Activated T-cell treated with anti-CD3 and anti-CD28 coated beads, Interleukin-2, amount 50 U/mL, for 24 hours (primary cell): Measurements from ENCODE around the gene CS.
A peak's percentile ranks its signal among the peaks of the same experiment; 100 is the strongest.
"Not testable (repeated sequence)": the region's sequence is repeated elsewhere in the genome, so short reads cannot be mapped to it uniquely, and the experiment has no call there.

Experiments
- DNase-seq: peaks from one replicate; pipeline ENCODE4 v3.0.0-alpha.2; 2020
- H3K27ac Mint-ChIP-seq: 2 replicates; pipeline ENCODE4 v1.8.0; 2020; ENCODE audit warnings: mild to moderate bottlenecking, mixed read lengths
- H3K27me3 Mint-ChIP-seq: 2 replicates; pipeline ENCODE4 v1.8.0; 2020; ENCODE audit warnings: mixed read lengths
- H3K36me3 Mint-ChIP-seq: 2 replicates; pipeline ENCODE4 v1.8.0; 2020; ENCODE audit warnings: low read depth, mixed read lengths
- H3K4me1 Mint-ChIP-seq: 2 replicates; pipeline ENCODE4 v1.8.0; 2020; ENCODE audit warnings: low read depth, mixed read lengths
- H3K4me3 Mint-ChIP-seq: 2 replicates; pipeline ENCODE4 v1.8.0; 2020; ENCODE audit warnings: mild to moderate bottlenecking, moderate library complexity, mixed read lengths
- H3K9me3 Mint-ChIP-seq: 2 replicates; pipeline ENCODE4 v1.8.0; 2020; ENCODE audit warnings: mixed read lengths

The CS gene

DNA sequence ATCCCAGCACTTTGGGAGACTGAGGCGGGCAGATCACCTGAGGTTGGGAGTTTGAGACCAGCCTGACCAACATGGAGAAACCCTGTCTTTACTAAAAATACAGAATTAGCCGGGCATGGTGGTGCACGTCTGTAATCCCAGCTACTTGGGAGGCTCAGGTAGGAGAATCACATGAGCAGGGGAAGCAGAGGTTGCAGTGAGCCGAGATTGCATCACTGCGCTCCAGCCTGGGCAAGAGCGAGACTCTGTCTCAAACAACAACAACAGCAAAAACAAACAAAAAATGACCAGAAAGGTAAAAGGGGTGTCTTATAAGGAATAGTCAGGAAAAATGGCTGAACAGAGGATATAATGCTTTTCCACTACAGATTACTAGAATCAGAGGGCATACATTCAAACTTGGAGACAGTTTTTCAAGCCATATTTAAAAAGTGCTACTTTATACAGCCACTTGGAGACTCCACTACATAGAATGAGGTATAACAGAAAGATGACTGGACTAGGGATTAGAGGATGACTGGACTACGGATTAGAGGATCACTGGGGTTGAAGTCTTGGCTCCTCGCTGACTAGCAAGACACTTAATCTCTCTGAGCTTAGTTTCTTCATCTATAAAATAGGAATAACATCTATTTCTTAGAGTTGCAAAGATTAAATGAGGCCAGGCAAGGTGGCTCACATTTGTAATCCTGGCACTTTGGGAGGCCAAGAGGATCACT, 4.9 kb upstream of the CS start:
- H3K9me3 Mint-ChIP-seq, result no peaks in the 10 kb centered on the region
- no peak overlapping the region for H3K4me3 Mint-ChIP-seq
- H3K36me3 Mint-ChIP-seq, result peaks cover 71% of the 10 kb centered on the region
- H3K4me1 Mint-ChIP-seq, result peaks cover 18% of the 10 kb centered on the region
- H3K27ac Mint-ChIP-seq, result peak overlapping the region; percentile 9
- no peaks in the 10 kb centered on the region for H3K27me3 Mint-ChIP-seq
- DNase-seq, result no peak

DNA sequence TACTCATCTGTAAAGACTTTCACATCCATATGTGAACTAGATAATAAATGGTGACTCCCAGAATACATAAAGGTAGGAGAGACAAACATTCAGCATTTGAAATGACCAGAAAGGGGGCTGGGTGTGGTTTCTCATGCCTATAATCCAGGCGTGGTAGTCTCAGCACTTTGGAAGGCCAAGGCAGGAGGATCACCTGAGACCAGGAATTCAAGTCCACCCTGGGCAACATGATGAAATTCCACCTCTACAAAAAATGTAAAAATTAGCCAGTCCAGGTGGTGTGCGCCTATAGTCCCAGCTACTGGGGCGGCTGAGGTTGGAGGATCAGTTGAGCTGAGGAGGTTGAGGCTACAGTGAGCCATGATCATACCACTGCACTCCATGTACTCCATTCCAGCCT, 4.1 kb upstream of the CS start:
- peaks cover 18% of the 10 kb centered on the region for H3K4me1 Mint-ChIP-seq
- no peak overlapping the region for H3K4me3 Mint-ChIP-seq
- H3K27ac Mint-ChIP-seq, result no peak overlapping the region
- peaks cover 70% of the 10 kb centered on the region for H3K36me3 Mint-ChIP-seq
- H3K27me3 Mint-ChIP-seq, result no peaks in the 10 kb centered on the region
- H3K9me3 Mint-ChIP-seq, result no peaks in the 10 kb centered on the region
- DNase-seq, result no peak

DNA sequence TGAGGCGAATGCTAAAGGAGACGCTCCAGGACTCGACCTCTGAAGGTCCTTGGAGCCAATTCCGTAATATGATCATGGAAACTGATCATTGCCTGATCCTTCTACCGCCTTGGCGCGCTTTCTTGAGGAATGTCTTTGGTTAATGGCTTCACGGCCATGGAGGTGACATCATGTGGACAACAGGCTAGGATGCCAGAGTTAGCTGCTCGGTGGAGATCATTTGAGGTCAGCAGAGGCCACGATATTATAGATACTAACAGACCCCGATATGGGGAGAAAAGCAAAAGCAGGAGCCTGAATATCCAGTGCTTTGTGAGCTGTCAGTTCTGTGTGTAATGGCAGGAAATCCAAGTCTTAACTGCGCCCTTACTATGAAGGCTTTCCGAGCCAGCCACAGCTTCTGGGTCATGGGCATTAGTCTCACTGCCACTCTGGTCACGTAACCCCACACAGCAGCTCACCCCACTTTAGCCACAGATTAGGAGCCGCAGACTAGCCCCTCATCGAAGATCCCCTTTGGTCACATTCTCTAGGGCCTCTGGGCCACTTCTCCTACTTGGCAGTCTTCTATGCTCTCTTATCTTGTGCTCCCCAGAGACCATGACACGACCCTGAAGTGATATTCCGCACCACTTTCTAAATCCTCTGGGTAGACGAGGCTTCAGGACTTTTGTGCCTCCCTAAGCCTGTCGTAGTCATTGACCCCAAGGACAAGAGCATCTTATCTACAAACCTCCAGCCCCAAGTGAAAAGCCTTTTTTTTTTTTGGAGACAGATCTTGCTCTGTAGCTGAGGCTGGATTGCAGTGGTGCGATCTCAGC, 724 bp upstream of the CS start:
- Mint-ChIP-seq H3K4me1 (peaks cover 49% of the 10 kb centered on the region), H3K36me3 (peaks cover 78% of the 10 kb centered on the region), H3K9me3 (no peaks in the 10 kb centered on the region), H3K4me3 (peak overlapping the region; percentile 98), H3K27me3 (no peaks in the 10 kb centered on the region), H3K27ac (peak overlapping the region; percentile 97)
- DNase-seq, result peak; percentile 42

DNA sequence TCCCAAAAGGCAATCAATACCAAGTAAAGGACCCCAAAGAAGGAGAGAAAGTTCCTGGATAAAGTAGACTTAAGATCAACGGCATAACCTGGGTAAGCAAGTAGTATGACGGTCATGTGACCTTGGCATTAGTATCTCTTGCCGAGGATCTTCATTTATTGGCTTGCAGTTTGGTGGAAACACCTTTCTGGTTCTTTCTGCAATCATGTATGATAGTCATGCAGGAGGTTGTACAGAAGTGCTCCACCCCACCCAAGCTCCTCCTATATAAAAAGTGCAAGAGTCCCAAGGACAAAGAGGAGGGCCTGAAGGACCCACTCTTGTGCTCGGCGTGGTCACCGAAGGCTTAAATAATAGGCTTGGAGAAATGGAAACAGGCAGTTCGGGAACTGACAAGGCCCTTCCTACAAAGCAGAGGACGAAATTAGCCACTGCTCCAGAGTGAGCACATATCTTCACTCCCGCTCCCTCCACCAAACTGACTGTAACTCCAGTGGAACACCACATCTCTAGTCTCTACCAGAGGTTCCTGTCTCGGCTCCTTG, 750 bp downstream of the CS start:
- Mint-ChIP-seq H3K4me1 (peaks cover 53% of the 10 kb centered on the region), H3K4me3 (peak overlapping the region; percentile 98), H3K27ac (peak overlapping the region; percentile 97), H3K27me3 (no peaks in the 10 kb centered on the region), H3K9me3 (no peaks in the 10 kb centered on the region), H3K36me3 (peaks cover 77% of the 10 kb centered on the region)
- DNase-seq, result no peak

DNA sequence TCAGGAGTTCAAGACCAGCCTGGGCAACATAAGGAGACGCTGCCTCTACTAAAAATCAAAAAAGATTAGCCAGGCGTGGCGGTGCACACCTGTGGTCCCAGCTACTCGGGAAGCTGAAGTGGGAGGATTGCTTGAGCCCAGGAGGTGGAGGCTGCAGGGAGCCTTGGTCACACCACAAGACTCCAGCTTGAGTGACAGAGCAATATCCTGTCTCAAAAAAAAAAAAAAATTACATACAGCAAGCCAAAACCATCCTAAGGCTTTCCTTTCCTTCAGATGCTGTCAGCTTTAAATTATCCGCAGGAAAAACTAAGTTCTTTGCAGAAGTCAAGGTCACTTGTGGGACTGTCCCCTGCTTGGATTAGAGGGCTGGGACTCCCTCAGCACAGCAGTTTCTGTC, 1.3 kb downstream of the CS start:
- no peaks in the 10 kb centered on the region for H3K27me3 Mint-ChIP-seq
- H3K36me3 Mint-ChIP-seq, result peaks cover 77% of the 10 kb centered on the region
- H3K4me3 Mint-ChIP-seq, result peak overlapping the region; percentile 98
- no peak for DNase-seq
- H3K4me1 Mint-ChIP-seq, result peaks cover 56% of the 10 kb centered on the region
- H3K27ac Mint-ChIP-seq, result peak overlapping the region; percentile 97
- no peaks in the 10 kb centered on the region for H3K9me3 Mint-ChIP-seq

DNA sequence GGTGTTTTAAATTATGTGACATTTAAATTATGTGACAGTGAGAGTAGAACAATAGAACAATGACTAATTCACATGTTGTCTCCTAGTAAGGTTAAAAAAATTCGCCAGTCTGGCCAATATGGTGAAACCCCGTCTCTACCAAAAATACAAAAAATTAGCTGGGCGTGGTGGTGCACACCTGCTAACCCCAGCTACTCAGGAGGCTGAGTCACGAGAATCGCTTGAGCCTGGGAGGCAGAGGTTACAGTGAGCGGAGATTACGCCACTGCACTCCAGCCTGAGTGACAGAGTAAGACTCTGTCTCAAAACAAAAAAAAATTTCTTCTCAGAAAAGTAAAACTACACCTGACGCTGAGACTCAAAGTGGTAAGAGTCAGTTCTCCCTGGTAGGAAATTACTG, 2.7 kb downstream of the CS start:
- no peaks in the 10 kb centered on the region for H3K9me3 Mint-ChIP-seq
- H3K4me1 Mint-ChIP-seq, result peaks cover 63% of the 10 kb centered on the region
- peaks cover 82% of the 10 kb centered on the region for H3K36me3 Mint-ChIP-seq
- no peaks in the 10 kb centered on the region for H3K27me3 Mint-ChIP-seq
- peak overlapping the region; percentile 98 for H3K4me3 Mint-ChIP-seq
- H3K27ac Mint-ChIP-seq, result peak overlapping the region; percentile 97
- DNase-seq, result no peak

DNA sequence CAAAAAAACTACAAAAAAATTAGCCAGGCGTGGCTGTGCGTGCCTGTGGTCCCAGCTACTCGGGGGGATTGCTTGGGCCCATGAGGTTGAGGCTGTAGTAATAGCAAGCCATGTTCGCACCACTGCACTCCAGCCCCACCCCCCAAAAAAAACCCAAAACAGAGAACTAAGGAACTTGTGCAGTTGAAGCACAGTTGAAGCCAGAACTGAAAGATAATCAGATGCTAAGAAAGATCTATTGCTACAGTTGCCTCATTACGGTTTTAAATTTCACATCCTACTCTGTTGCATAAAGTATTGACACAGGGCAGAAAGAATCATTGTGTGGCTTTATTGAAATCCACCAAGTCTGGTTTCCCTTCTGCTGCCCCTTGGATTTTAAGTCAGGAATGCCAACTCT, 3.8 kb downstream of the CS start:
- Mint-ChIP-seq H3K9me3 (no peaks in the 10 kb centered on the region), H3K36me3 (peaks cover 85% of the 10 kb centered on the region), H3K4me3 (no peak overlapping the region), H3K4me1 (peaks cover 64% of the 10 kb centered on the region), H3K27me3 (no peaks in the 10 kb centered on the region), H3K27ac (peak overlapping the region; percentile 97)
- no peak for DNase-seq

DNA sequence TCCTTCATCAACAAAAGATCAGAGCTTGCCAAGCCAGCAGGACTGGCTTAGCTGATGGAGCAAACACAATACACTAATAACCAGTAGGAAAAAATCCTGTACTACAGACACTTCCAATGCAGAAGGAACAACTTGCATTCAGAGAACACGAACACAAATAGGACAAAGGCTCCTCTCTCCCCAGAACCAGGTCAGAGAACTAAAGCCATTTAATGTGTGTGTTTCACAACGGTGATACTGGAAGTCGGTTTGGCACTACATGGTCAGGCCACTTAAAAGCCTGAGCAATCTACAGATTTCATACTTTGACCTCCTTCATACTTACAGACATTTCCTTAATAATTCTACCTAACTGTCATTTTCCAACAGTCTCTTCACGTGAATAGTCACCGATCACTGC, 6.3 kb downstream of the CS start:
- Mint-ChIP-seq H3K36me3 (peaks cover 87% of the 10 kb centered on the region), H3K4me1 (peaks cover 68% of the 10 kb centered on the region), H3K27ac (peak overlapping the region; percentile 22), H3K27me3 (no peaks in the 10 kb centered on the region), H3K4me3 (no peak overlapping the region), H3K9me3 (no peaks in the 10 kb centered on the region)
- no peak for DNase-seq

DNA sequence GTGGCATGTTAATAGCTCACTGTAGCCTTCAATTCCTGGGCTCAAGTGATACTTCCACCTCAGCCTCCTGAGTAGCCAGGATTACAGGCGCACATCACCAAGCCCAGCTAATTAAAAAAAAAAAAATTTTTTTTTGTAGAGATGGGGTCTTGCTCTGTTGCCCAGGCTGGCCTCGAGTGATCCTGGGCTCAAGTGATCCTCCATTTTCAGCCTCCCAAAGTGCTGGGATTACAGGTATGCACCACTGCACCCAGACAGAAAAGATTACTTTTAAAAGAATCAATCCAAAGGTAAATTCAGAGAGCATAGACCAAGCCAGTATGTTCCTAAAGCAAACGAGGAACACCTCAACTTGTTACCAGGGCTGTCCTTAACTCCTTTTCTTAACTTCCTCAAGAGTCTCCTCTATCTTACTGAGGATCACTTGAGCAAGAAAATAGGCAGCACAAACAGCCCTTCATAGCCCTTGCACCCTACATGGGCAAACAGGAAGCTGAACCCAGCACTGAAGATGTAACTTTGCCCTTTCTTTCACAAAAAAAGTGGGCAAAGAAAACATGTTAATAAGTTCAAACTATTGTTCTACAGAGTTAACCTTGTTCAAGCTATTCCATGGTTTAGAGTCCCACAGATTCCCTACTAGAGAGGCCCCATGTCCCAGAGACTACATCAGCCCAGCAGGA, 11.3 kb downstream of the CS start:
- Mint-ChIP-seq H3K27ac (peak overlapping the region; percentile 33), H3K27me3 (no peaks in the 10 kb centered on the region), H3K4me3 (no peak overlapping the region), H3K4me1 (peaks cover 41% of the 10 kb centered on the region), H3K36me3 (peaks cover 81% of the 10 kb centered on the region), H3K9me3 (no peaks in the 10 kb centered on the region)
- DNase-seq, result no peak

DNA sequence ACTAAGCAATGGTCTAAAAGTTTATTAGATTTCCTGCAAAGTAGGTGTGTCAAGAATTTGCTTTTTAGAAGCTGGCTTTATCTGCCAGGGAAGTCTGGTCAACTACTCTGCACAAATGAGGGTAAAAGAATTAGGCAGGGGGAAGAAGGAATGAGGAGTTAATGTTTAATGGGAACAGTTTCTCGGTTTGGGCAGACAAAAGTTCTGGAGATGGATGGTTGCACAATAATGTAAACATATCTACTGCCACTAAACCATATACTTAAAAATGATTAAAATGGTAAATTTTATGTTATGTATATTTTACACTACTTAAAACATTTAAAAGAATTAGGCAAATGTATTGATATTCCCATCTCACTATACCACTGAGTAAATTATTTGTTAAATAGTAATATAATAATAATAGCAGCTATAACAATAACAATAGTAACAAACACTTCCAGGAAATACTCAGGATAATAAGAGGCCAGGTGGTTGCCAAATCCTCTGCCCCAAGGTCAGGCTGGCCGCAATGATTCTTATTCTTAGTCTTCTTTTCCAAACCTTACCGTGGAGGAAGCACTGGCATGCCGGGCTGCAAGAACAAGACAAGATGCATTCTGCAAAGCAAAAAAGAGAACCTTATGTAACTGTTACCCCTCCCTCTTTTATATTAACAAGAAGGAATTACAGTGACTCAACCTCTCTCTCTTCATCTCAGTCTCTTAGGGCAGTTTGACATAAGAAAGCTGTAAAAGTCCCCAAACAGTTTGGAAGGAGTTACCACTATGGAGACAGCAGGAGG, 13.9 kb downstream of the CS start:
- Mint-ChIP-seq H3K9me3 (no peaks in the 10 kb centered on the region), H3K27me3 (no peaks in the 10 kb centered on the region), H3K4me3 (no peak overlapping the region), H3K4me1 (peaks cover 26% of the 10 kb centered on the region), H3K27ac (peak overlapping the region; percentile 81), H3K36me3 (peaks cover 87% of the 10 kb centered on the region)
- DNase-seq, result no peak

DNA sequence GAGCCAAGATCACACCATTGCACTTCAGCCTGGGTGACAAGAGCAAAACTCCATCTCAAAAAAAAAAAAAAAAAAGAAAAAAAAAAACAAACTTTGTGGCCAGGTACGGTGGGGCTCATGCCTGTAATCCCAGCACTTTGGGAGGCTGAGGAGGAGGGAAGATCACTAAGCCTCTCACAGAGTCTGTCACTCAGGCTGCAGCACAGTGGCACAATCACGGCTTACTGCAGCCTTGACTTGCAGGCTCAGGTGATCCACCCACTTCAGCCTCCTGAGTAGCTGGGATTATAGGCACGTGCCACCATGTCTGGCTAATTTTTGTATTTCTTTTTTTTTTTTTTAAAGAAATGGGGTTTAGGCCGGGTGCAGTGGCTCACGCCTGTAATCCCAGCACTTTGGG, 15.9 kb downstream of the CS start:
- peaks cover 86% of the 10 kb centered on the region for H3K36me3 Mint-ChIP-seq

DNA sequence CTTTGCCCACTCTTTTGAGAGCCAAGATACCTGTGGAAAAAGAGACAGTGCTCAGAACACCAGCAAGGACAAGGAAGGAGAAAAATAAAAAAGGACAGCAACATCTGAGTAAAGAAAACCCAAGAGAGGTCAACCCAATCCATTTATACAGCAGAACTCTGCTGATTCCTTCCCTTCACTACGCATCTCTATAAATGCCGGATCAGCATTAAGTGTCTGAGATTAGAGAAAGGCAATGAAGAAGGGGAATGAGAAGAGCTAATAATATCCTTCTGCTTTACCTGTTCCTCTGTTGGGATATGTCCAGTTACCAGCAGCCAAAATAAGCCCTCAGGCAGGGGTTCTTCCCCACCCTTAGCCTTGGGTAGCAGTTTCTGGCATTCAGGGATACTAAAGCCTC, 17.6 kb downstream of the CS start:
- no peak for DNase-seq
- Mint-ChIP-seq H3K27ac (peak overlapping the region; percentile 82), H3K4me3 (no peak overlapping the region), H3K27me3 (no peaks in the 10 kb centered on the region), H3K9me3 (no peaks in the 10 kb centered on the region), H3K4me1 (peaks cover 6% of the 10 kb centered on the region), H3K36me3 (peaks cover 86% of the 10 kb centered on the region)

More for the DNA sequence above, 15.9 kb downstream of the CS start:
- not testable (repeated sequence) for H3K27me3 Mint-ChIP-seq, H3K9me3 Mint-ChIP-seq, H3K27ac Mint-ChIP-seq, DNase-seq, H3K4me3 Mint-ChIP-seq
- peaks cover 13% of the 10 kb centered on the region for H3K4me1 Mint-ChIP-seq

DNA sequence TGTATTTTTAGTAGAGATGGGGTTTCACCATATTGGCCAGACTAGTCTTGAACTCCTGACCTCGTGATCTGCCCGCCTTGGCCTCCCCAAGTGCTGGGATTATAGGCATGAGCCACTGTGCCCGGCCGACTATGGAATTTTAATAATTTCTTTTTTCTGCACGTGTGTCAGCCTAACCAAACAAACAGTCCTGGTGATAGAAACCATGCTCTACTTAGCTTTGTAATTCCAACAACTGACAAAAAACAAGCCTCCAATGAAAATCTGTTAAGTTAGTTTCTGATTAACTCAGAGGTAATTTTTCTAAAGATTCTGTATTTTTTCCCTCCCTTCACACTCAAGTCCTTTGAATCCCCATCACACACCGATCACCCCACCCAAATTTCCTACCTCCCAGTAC, 18.1 kb downstream of the CS start:
- Mint-ChIP-seq H3K4me1 (peaks cover 6% of the 10 kb centered on the region), H3K27ac (peak overlapping the region; percentile 82), H3K9me3 (no peaks in the 10 kb centered on the region), H3K27me3 (no peaks in the 10 kb centered on the region), H3K4me3 (no peak overlapping the region), H3K36me3 (peaks cover 86% of the 10 kb centered on the region)
- DNase-seq, result no peak

DNA sequence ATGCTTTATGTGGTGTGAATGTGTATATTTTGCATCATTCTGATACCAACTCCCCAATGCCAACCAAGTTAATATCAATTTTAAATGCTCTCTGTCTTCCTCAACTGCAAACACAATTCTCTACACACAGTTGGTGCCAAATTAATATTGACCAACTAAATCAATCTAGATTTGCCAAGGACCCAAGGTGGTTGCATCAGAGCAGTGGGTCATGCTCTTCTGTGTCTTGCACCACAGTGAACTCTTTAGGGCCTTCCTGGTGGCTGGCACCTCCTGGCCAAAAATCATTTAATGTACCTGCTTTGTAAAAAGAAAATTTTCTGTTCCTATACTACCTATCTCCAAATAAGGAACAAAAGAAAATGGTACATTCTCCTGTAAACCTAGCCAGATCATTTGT, 19.3 kb downstream of the CS start:
- no peak for DNase-seq
- Mint-ChIP-seq H3K4me3 (no peak overlapping the region), H3K9me3 (no peaks in the 10 kb centered on the region), H3K4me1 (peaks cover 3% of the 10 kb centered on the region), H3K36me3 (peaks cover 87% of the 10 kb centered on the region), H3K27ac (peak overlapping the region; percentile 57), H3K27me3 (no peaks in the 10 kb centered on the region)
